HCT116 (cell line): Measurements from ENCODE around the gene EIF2D. TPM values are rescaled to one million over a fixed set of nuclear protein-coding genes. Genes with fewer than 3 reads are reported as not detected.

ENCODE experiments used
- ATAC-seq: fragments of 200-7000 bp; cut with Tn5 transposase; 2 replicates; pipeline ENCODE4 v1.9.1; 2020; ENCODE audit warnings: mild to moderate bottlenecking, moderate library complexity
- BruUV-seq: library from RNA; stranded (reverse); fragments of 400-500 nt; replicated peaks from 2 replicates; lab custom pipeline; 2021; lab: Mats Ljungman, UMichigan
- CTCF ChIA-PET: fragments of 300-600 bp; sonication (Branson Sonifier 250); formaldehyde crosslinking; loops from one replicate; lab custom pipeline; 2021; ENCODE audit warnings: antibody characterized with exemption; lab: Charles Lee
- POLR2A ChIA-PET: fragments of 300-600, 350-600 bp; sonication (Branson Sonifier 250); formaldehyde crosslinking; loops from one replicate; lab custom pipeline; 2021; ENCODE audit warnings: antibody characterized with exemption; lab: Charles Lee
- RAD21 ChIA-PET, 2 experiments: fragments of 300-600 bp; sonication (Branson Sonifier 250); formaldehyde crosslinking; loops; one replicate each; lab custom pipeline; 2023; ENCODE audit warnings: low total read pairs in 2 of 2; ENCODE audit not compliant: uncharacterized antibody in 2 of 2, unreplicated experiment in 2 of 2, low non-redundant PET in 1 of 2; lab: Charles Lee
- DNase-seq: peaks from one replicate; pipeline ENCODE4 v3.0.0-alpha.2; 2010; ENCODE audit warnings: low read depth, low spot score
- H2AFZ ChIP-seq: fragments of 200-600 bp; shearing (Covaris generic), sonication (generic); 2 replicates; pipeline ENCODE4 v1.6.1; 2017; ENCODE audit warnings: low read depth, mixed run types, mixed read lengths, antibody characterized with exemption, low read length; ENCODE audit not compliant: poor library complexity, severe bottlenecking
- H3K27ac ChIP-seq: 2 replicates; pipeline ENCODE4 v1.5.1; 2012; ENCODE audit warnings: low read depth, low read length
- H3K27me3 ChIP-seq: fragments of 200-600 bp; sonication (generic); 2 replicates; pipeline ENCODE4 v1.6.1; 2016; ENCODE audit warnings: mixed run types, low read length, mixed read lengths; ENCODE audit not compliant: insufficient read depth
- H3K36me3 ChIP-seq, 2 experiments: fragments of 200-500 bp in 1 of 2; fragments of 200-600 bp in 1 of 2; sonication (Bioruptor generic) in 1 of 2; sonication (generic) in 1 of 2; 2 replicates each; pipeline versions ENCODE4 v1.5.1 to v1.6.1; 2014 to 2016; ENCODE audit warnings: low read length in 2 of 2, inconsistent platforms in 1 of 2, mixed read lengths in 1 of 2, mixed run types in 1 of 2; ENCODE audit not compliant: insufficient read depth in 2 of 2, control insufficient read depth in 1 of 2
- H3K4me1 ChIP-seq, 2 experiments: fragments of 200-600 bp in 1 of 2; sonication (generic) in 1 of 2; 2 replicates each; pipeline versions ENCODE4 v1.5.1 to v1.6.1; 2012 to 2017; ENCODE audit warnings: low read length in 2 of 2, inconsistent platforms in 1 of 2, mild to moderate bottlenecking in 1 of 2, mixed read lengths in 1 of 2, mixed run types in 1 of 2, moderate library complexity in 1 of 2; ENCODE audit not compliant: insufficient read depth in 2 of 2, control insufficient read depth in 1 of 2
- H3K4me2 ChIP-seq: fragments of 200-600 bp; sonication (generic); 2 replicates; pipeline ENCODE4 v1.6.1; 2017; ENCODE audit warnings: mixed run types, low read length, mixed read lengths
- H3K4me3 ChIP-seq, 2 experiments: fragments of 200-600 bp in 1 of 2; sonication (generic) in 1 of 2; replicated peaks in 1 of 2; 2 replicates each; pipeline ENCODE4 v1.5.1; 2011 to 2016; ENCODE audit warnings: low read length in 2 of 2, control low read depth in 1 of 2, low read depth in 1 of 2, mild to moderate bottlenecking in 1 of 2, mixed read lengths in 1 of 2, mixed run types in 1 of 2
- H3K79me2 ChIP-seq: fragments of 200-600 bp; sonication (generic); 2 replicates; pipeline ENCODE4 v1.6.1; 2017; ENCODE audit warnings: mild to moderate bottlenecking, mixed run types, low read length, moderate library complexity, mixed read lengths; ENCODE audit not compliant: insufficient read depth
- H3K9ac ChIP-seq: fragments of 200-600 bp; sonication (generic); 2 replicates; pipeline ENCODE4 v1.6.1; 2016; ENCODE audit warnings: low read length, mixed read lengths
- H3K9me2 ChIP-seq: fragments of 200-600 bp; sonication (generic), shearing (Covaris generic); 2 replicates; pipeline ENCODE4 v1.6.1; 2017; ENCODE audit warnings: mixed run types, mild to moderate bottlenecking, moderate library complexity; ENCODE audit not compliant: insufficient read depth
- H3K9me3 ChIP-seq, 2 experiments: fragments of 200-500 bp in 1 of 2; fragments of 200-600 bp in 1 of 2; sonication (Bioruptor generic) in 1 of 2; sonication (generic) in 1 of 2; 2 replicates each; pipeline ENCODE4 v1.6.1; 2014 to 2017; ENCODE audit warnings: low read length in 2 of 2, mixed read lengths in 2 of 2, inconsistent platforms in 1 of 2, low read depth in 1 of 2, mild to moderate bottlenecking in 1 of 2, mixed run types in 1 of 2, moderate library complexity in 1 of 2; ENCODE audit not compliant: control insufficient read depth in 1 of 2, insufficient read depth in 1 of 2
- H4K20me1 ChIP-seq: fragments of 200-600 bp; sonication (generic), shearing (Covaris generic); 2 replicates; pipeline ENCODE4 v1.6.1; 2017; ENCODE audit warnings: mixed run types, mild to moderate bottlenecking, moderate library complexity; ENCODE audit not compliant: insufficient read depth
- ATF3 ChIP-seq: IDR thresholded peaks from 2 replicates; pipeline ENCODE4 v1.6.1; 2012
- CBX3 ChIP-seq: IDR thresholded peaks from 2 replicates; pipeline ENCODE4 v1.6.1; 2012; ENCODE audit warnings: low read depth
- CEBPB ChIP-seq: IDR thresholded peaks from 2 replicates; pipeline ENCODE4 v1.6.1; 2012; ENCODE audit warnings: low read depth
- EGR1 ChIP-seq: IDR thresholded peaks from 2 replicates; pipeline ENCODE4 v1.6.1; 2012; ENCODE audit warnings: low read depth
- ELF1 ChIP-seq: IDR thresholded peaks from 2 replicates; pipeline ENCODE4 v1.6.1; 2012; ENCODE audit warnings: low read depth, borderline replicate concordance
- EZH2 ChIP-seq: fragments of 200-600 bp; sonication (generic); IDR thresholded peaks from 2 replicates; pipeline ENCODE4 v1.6.1; 2017; ENCODE audit warnings: antibody characterized with exemption, mixed run types
- EZH2phosphoT487 ChIP-seq: fragments of 200-600 bp; IDR thresholded peaks from 2 replicates; pipeline ENCODE4 v1.6.1; 2018; ENCODE audit warnings: antibody characterized with exemption, borderline replicate concordance
- FOSL1 ChIP-seq: IDR thresholded peaks from 2 replicates; pipeline ENCODE4 v1.6.1; 2012; ENCODE audit warnings: low read depth
- POLR2A ChIP-seq: IDR thresholded peaks from 2 replicates; pipeline ENCODE4 v1.7.0; 2011; ENCODE audit warnings: borderline replicate concordance; ENCODE audit not compliant: insufficient read depth, insufficient read length; ENCODE audit errors: extremely low read depth
- POLR2AphosphoS5 ChIP-seq: IDR thresholded peaks from 2 replicates; pipeline ENCODE4 v1.6.1; 2011; ENCODE audit warnings: mild to moderate bottlenecking, low read depth, low read length, moderate library complexity
- RAD21 ChIP-seq: IDR thresholded peaks from 2 replicates; pipeline ENCODE4 v1.6.1; 2012; ENCODE audit warnings: low read depth, mild to moderate bottlenecking
- SIN3A ChIP-seq: IDR thresholded peaks from 2 replicates; pipeline ENCODE4 v1.6.1; 2012; ENCODE audit warnings: low read depth
- SP1 ChIP-seq: IDR thresholded peaks from 2 replicates; pipeline ENCODE4 v1.6.1; 2012; ENCODE audit warnings: low read depth
- SRF ChIP-seq: IDR thresholded peaks from 2 replicates; pipeline ENCODE4 v1.6.1; 2012; ENCODE audit warnings: low read depth
- TCF7L2 ChIP-seq: IDR thresholded peaks from 2 replicates; pipeline ENCODE4 v1.7.0; 2011; ENCODE audit warnings: borderline replicate concordance, inconsistent platforms; ENCODE audit not compliant: insufficient read depth, insufficient read length; ENCODE audit errors: extremely low read depth
- YY1 ChIP-seq: IDR thresholded peaks from 2 replicates; pipeline ENCODE4 v1.6.1; 2011; ENCODE audit warnings: low read length, low read depth, moderate library complexity, mild to moderate bottlenecking; ENCODE audit not compliant: insufficient replicate concordance; ENCODE audit errors: extremely low read depth
- ZFX ChIP-seq: fragments of 450-650 bp; IDR thresholded peaks from 2 replicates; pipeline ENCODE4 v1.6.1; 2017
- ZNF274 ChIP-seq: fragments of 200-500 bp; sonication (Bioruptor generic); IDR thresholded peaks from 2 replicates; pipeline ENCODE4 v1.6.1; 2014; ENCODE audit warnings: mild to moderate bottlenecking, low read depth, low read length, inconsistent platforms
- intact Hi-C: fragments of 100-400 bp; cut with micrococcal nuclease; formaldehyde crosslinking; loops from 2 replicates; pipeline ENCODE4 v1.10.0; 2022
- total RNA-seq: library from RNA; stranded (reverse); gene quantifications from one replicate; pipeline ENCODE4 v1.2.1, GENCODE V29; 2021; ENCODE audit not compliant: unreplicated experiment
- TF ChIP-seq, protein P1 (sequence below): IDR thresholded peaks from 2 replicates; pipeline ENCODE4 v1.6.1; 2011; ENCODE audit warnings: mild to moderate bottlenecking, low read length, moderate library complexity; ENCODE audit not compliant: insufficient replicate concordance; ENCODE audit errors: extremely low read depth
- TF ChIP-seq, protein P2 (sequence below): IDR thresholded peaks from 2 replicates; pipeline ENCODE4 v1.6.1; 2012

The EIF2D gene
- total RNA-seq, 1 experiment from 2014 or later = 54.8 TPM

DNA sequence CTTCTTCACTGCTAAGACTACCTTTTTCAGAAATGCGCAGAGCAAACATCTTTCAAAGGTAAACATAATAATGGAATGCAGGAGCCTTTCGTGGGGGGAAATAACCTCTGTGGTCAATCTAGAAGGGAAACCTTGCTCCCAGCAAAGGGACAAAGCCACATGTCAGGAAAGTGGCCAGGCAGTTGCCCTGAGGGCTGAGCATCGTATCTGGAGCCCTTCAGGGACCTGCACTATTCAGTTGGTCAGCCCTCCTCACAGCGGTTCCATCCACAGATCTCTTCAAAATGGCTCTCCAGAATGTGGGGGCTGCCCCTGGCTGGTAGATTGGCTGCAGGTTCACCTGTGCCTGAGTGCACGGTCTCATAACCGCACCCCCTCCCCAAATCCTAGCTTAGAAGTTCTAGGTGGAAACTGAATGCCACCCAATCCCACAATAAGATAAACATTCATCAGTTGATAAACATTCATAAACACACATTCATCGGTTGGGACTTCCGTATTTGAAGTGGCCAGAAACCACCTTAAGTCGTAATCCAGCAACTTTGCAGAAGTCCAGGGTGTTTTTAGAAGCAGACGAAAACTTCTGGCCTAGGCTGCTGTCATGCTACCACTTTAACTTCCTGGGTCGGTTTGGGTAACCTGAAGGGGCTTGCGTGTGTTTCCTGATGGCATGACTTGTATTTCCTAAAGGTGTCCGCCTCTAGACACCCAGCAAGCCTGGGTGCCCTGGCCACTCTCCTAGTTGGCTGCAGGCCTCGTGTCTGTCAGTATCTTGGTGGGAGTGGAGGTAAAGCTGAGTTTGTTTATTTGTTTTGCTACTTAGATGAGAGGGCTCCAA is 54.4 kb downstream of the EIF2D start:
- no TSS peak for BruUV-seq
- no peak for DNase-seq
- Histone ChIP-seq H3K36me3 (no peaks in the 10 kb centered on the region), H3K9me2 (no peaks in the 10 kb centered on the region), H2AFZ (no peak overlapping the region), H3K4me2 (peak overlapping the region; percentile 68), H3K9ac (peak overlapping the region; percentile 38), H3K9me3 (no peaks in the 10 kb centered on the region), H3K79me2 (no peaks in the 10 kb centered on the region), H4K20me1 (no peaks in the 10 kb centered on the region), H3K4me1 (peaks cover 5 to 23% of the 10 kb centered on the region in 2 experiments; a peak in 3 of 4 replicates), H3K4me3 (peak overlapping the region; percentile 45 to 56), H3K27me3 (no peaks in the 10 kb centered on the region), H3K27ac (no peak overlapping the region)
- intact Hi-C loops = no loop called here
- ATAC-seq = no peak
- CTCF ChIA-PET = interaction anchor here (1.1 kb wide), 1 partner anchor 26 kb away, joined by 3 read pairs; no protein-coding TSS in a partner anchor
- TF ChIP-seq EZH2 = no peak
- no peak for TF ChIP-seq SRF
- no peak for TF ChIP-seq ATF3
- TF ChIP-seq POLR2AphosphoS5 = no peak
- TF ChIP-seq CEBPB = no peak
- no peak for TF ChIP-seq SIN3A
- no peak for TF ChIP-seq ELF1
- no peak for TF ChIP-seq EZH2phosphoT487
- TF ChIP-seq POLR2A = no peak
- no peak for TF ChIP-seq RAD21
- TF ChIP-seq, protein P1, sequence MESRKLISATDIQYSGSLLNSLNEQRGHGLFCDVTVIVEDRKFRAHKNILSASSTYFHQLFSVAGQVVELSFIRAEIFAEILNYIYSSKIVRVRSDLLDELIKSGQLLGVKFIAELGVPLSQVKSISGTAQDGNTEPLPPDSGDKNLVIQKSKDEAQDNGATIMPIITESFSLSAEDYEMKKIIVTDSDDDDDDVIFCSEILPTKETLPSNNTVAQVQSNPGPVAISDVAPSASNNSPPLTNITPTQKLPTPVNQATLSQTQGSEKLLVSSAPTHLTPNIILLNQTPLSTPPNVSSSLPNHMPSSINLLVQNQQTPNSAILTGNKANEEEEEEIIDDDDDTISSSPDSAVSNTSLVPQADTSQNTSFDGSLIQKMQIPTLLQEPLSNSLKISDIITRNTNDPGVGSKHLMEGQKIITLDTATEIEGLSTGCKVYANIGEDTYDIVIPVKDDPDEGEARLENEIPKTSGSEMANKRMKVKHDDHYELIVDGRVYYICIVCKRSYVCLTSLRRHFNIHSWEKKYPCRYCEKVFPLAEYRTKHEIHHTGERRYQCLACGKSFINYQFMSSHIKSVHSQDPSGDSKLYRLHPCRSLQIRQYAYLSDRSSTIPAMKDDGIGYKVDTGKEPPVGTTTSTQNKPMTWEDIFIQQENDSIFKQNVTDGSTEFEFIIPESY = no peak
- TF ChIP-seq ZFX = no peak
- no peak for TF ChIP-seq EGR1
- TF ChIP-seq TCF7L2 = no peak
- no peak for TF ChIP-seq ZNF274
- no peak for TF ChIP-seq CBX3
- no peak for TF ChIP-seq SP1
- TF ChIP-seq YY1 = no peak
- TF ChIP-seq, protein P2, sequence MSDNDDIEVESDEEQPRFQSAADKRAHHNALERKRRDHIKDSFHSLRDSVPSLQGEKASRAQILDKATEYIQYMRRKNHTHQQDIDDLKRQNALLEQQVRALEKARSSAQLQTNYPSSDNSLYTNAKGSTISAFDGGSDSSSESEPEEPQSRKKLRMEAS = no peak
- no peak for TF ChIP-seq FOSL1
- POLR2A ChIA-PET = no interaction called here
- RAD21 ChIA-PET = no interaction called here
